Lung (tissue), 12 donors: ENCODE results near the gene WDHD1. TPM values are rescaled to one million over a fixed set of nuclear protein-coding genes. Genes with fewer than 3 reads are reported as not detected.
"Not testable (repeated sequence)": the region's sequence is repeated elsewhere in the genome, so short reads cannot be mapped to it uniquely, and the experiment has no call there.

Source experiments
- ATAC-seq: fragments of 200-7000 bp; cut with Tn5 transposase; one replicate; pipeline ENCODE4 v1.9.1; 2020; ENCODE audit warnings: moderate number of reproducible peaks; ENCODE audit not compliant: insufficient read depth, low FRiP score
- DNase-seq, 3 donors: peaks; one replicate each; pipeline ENCODE4 v3.0.0-alpha.2; 2013 to 2017
- H3K27ac ChIP-seq, 2 donors: one replicate each; pipeline ENCODE4 v1.5.1; 2013; ENCODE audit warnings: mild to moderate bottlenecking in 2 of 2, moderate library complexity in 2 of 2, control low read depth in 1 of 2, inconsistent platforms in 1 of 2, low read depth in 1 of 2, low read length in 1 of 2
- H3K27me3 ChIP-seq, 3 donors: one replicate each; pipeline ENCODE4 v1.5.1; 2013; ENCODE audit warnings: low read length in 2 of 3; ENCODE audit not compliant: control insufficient read depth in 3 of 3, insufficient read depth in 3 of 3
- H3K36me3 ChIP-seq, 4 donors: one replicate each; pipeline ENCODE4 v1.5.1; 2013; ENCODE audit warnings: low read length in 4 of 4, mild to moderate bottlenecking in 1 of 4, moderate library complexity in 1 of 4; ENCODE audit not compliant: control insufficient read depth in 4 of 4, insufficient read depth in 4 of 4
- H3K4me1 ChIP-seq, 5 donors: one replicate each; pipeline ENCODE4 v1.5.1; 2013; ENCODE audit warnings: low read length in 5 of 5, mild to moderate bottlenecking in 2 of 5, moderate library complexity in 1 of 5; ENCODE audit not compliant: control insufficient read depth in 5 of 5, insufficient read depth in 5 of 5
- H3K4me3 ChIP-seq: one replicate; pipeline ENCODE4 v1.5.1; 2013; ENCODE audit warnings: mild to moderate bottlenecking, control low read depth, moderate library complexity
- H3K9ac ChIP-seq, 2 donors: one replicate each; pipeline ENCODE4 v1.5.1; 2013; ENCODE audit warnings: low read length in 2 of 2, control low read depth in 1 of 2; ENCODE audit not compliant: insufficient read depth in 1 of 2
- H3K9me3 ChIP-seq, 4 donors: one replicate each; pipeline ENCODE4 v1.5.1; 2013; ENCODE audit warnings: low read length in 3 of 4, mild to moderate bottlenecking in 1 of 4, moderate library complexity in 1 of 4; ENCODE audit not compliant: control insufficient read depth in 4 of 4, insufficient read depth in 3 of 4
- CTCF ChIP-seq: IDR thresholded peaks from 2 replicates; pipeline ENCODE4 v1.5.1; 2012; ENCODE audit warnings: mild to moderate bottlenecking; ENCODE audit errors: control extremely low read depth, extremely low read depth
- WGBS, 2 donors: extraction: QIAGEN DNeasy Blood & Tissue Kit; methylation state at CpG; one replicate each; pipeline ENCODE4 v1.1.7; 2013; 5-methylcytosine and 5-hydroxymethylcytosine counted together
- polyA plus RNA-seq, 2 donors: library from polyadenylated mRNA; stranded (reverse); fragments of 200-250 nt; gene quantifications; one replicate each; pipeline ENCODE4 v1.2.1, GENCODE V29; 2013
- total RNA-seq, 2 donors: library from RNA; depleted of rRNA in 1 of 2; stranded (reverse); fragments of >200 nt in 1 of 2; gene quantifications; one replicate each; pipeline ENCODE4 v1.2.1, GENCODE V29; 2014 to 2021
- donor health status: control.
- donor health status: control.
- donor health status: Bipolar disorder and iron deficiency.
- donor health status: healthy.
- donor health status: DM: yes; HTN: yes; CAD: no.

The WDHD1 gene
- total and polyA plus RNA-seq, 4 donors, result 1.9 to 7.1 (median 4.1) TPM

- ATAC-seq, result no peak
- peaks cover 0 to 7% (median 2%) of the 10 kb centered on the region in 4 donors for H3K36me3 ChIP-seq
- no peak overlapping the region for H3K27ac ChIP-seq
- no peak overlapping the region for H3K9ac ChIP-seq
- TF ChIP-seq CTCF, result no peak
- H3K4me1 ChIP-seq, result no peaks in the 10 kb centered on the region
- no peaks in the 10 kb centered on the region for H3K27me3 ChIP-seq
- H3K9me3 ChIP-seq, result no peaks in the 10 kb centered on the region
- no peak overlapping the region for H3K4me3 ChIP-seq
- WGBS, 2 donors, result 99% methylated on average over 4 of the region's 4 CpGs
- DNase-seq, result no peak
Observed at GRCh38 chr14:54967496-54967895, 59.4 kb downstream of the WDHD1 start.

- no peaks in the 10 kb centered on the region for H3K4me1 ChIP-seq
- H3K36me3 ChIP-seq, result peaks cover 0 to 7% (median 1%) of the 10 kb centered on the region in 4 donors
- no peaks in the 10 kb centered on the region for H3K27me3 ChIP-seq
- no peaks in the 10 kb centered on the region for H3K9me3 ChIP-seq
- no peak for DNase-seq
- no peak for TF ChIP-seq CTCF
- H3K4me3 ChIP-seq, result no peak overlapping the region
- ATAC-seq, result no peak
- H3K9ac ChIP-seq, result no peak overlapping the region
- no peak overlapping the region for H3K27ac ChIP-seq
Observed at GRCh38 chr14:54955143-54955542, 71.8 kb downstream of the WDHD1 start.

- not testable (repeated sequence) for H3K9ac ChIP-seq, H3K27me3 ChIP-seq, DNase-seq, H3K4me3 ChIP-seq, H3K9me3 ChIP-seq, H3K4me1 ChIP-seq, H3K36me3 ChIP-seq, ATAC-seq, H3K27ac ChIP-seq
- WGBS, 2 donors, result 97 to 100% methylated on average over 3 of the region's 3 CpGs
Observed at GRCh38 chr14:54953609-54954008, 73.3 kb downstream of the WDHD1 start.

GRCh38 chr14:54952803-54953202, 74.1 kb downstream of the WDHD1 start:
- not testable (repeated sequence) for ATAC-seq, DNase-seq, H3K27ac ChIP-seq, H3K9me3 ChIP-seq, H3K27me3 ChIP-seq, H3K9ac ChIP-seq, H3K36me3 ChIP-seq, H3K4me1 ChIP-seq, H3K4me3 ChIP-seq
- 81 to 98% methylated on average over 1 of the region's 1 CpG for WGBS, 2 donors

GRCh38 chr14:54947230-54947629, 79.7 kb downstream of the WDHD1 start:
- Histone ChIP-seq H3K36me3 (peaks cover 0 to 2% (median under 1%) of the 10 kb centered on the region in 4 donors), H3K27me3 (no peaks in the 10 kb centered on the region), H3K4me1 (no peaks in the 10 kb centered on the region), H3K9ac (no peak overlapping the region), H3K9me3 (no peaks in the 10 kb centered on the region), H3K4me3 (no peak overlapping the region), H3K27ac (no peak overlapping the region)
- WGBS, 2 donors, result 87 to 91% methylated on average over 3 of the region's 3 CpGs
- DNase-seq (no peak), ATAC-seq (no peak)
- no peak for TF ChIP-seq CTCF
